Ovary (tissue), 9 donors: ENCODE measurements around the gene HSD17B7. TPM values are rescaled to one million over a fixed set of nuclear protein-coding genes. Genes with fewer than 3 reads are reported as not detected.
A peak's percentile ranks its signal among the peaks of the same experiment; 100 is the strongest.

ENCODE experiments used
- DNase-seq, 5 donors: peaks; one replicate each; pipeline ENCODE4 v3.0.0-alpha.2; 2019 to 2020
- H3K27ac ChIP-seq, 2 donors: fragments of 200-600 bp; one replicate each; pipeline versions ENCODE4 v1.5.1 to v1.8.0; 2019 to 2022
- H3K27me3 ChIP-seq: fragments of 200-600 bp; one replicate; pipeline ENCODE4 v1.8.0; 2022
- H3K36me3 ChIP-seq: fragments of 200-600 bp; sonication (generic); one replicate; pipeline ENCODE4 v1.5.1; 2019
- H3K4me1 ChIP-seq: one replicate; pipeline ENCODE4 v1.8.1; 2013; ENCODE audit warnings: mild to moderate bottlenecking, moderate library complexity; ENCODE audit not compliant: insufficient read depth
- H3K4me3 ChIP-seq: fragments of 200-600 bp; sonication (generic); one replicate; pipeline ENCODE4 v1.5.1; 2017
- H3K9me3 ChIP-seq, 2 donors: fragments of 200-600 bp in 1 of 2; sonication (generic) in 1 of 2; one replicate each; pipeline versions ENCODE4 v1.5.1 to v1.8.1; 2013 to 2019; ENCODE audit warnings: mild to moderate bottlenecking in 1 of 2, moderate library complexity in 1 of 2
- CTCF ChIP-seq, 3 donors: fragments of 450-650 bp in 2 of 3; fragments of 200-600 bp in 1 of 3; IDR thresholded peaks; one replicate each; pipeline versions ENCODE4 v1.5.1 to v1.8.0; 2016 to 2022; ENCODE audit warnings: antibody characterized with exemption in 3 of 3, mild to moderate bottlenecking in 1 of 3
- EP300 ChIP-seq: sonication (generic); formaldehyde crosslinking; IDR thresholded peaks from one replicate; pipeline ENCODE4 v1.6.1; 2017; ENCODE audit warnings: antibody characterized with exemption
- POLR2A ChIP-seq: fragments of 450-650 bp; IDR thresholded peaks from one replicate; pipeline ENCODE4 v1.6.1; 2017; ENCODE audit warnings: antibody characterized with exemption, mild to moderate bottlenecking, moderate library complexity
- WGBS, 3 donors: extraction: QIAGEN DNeasy Blood & Tissue Kit in 1 of 3; methylation state at CpG; one replicate each; pipeline versions ENCODE4 v1.1.5 to v1.1.7; 2013 to 2017; 5-methylcytosine and 5-hydroxymethylcytosine counted together
- intact Hi-C, 4 donors: fragments of 100-400 bp; cut with DNase I; formaldehyde crosslinking; loops; one replicate each; pipeline versions ENCODE4 v1.11.0 to v1.15.1; 2022 to 2023
- polyA plus RNA-seq, 2 donors: library from polyadenylated mRNA; stranded (reverse); fragments of 200-250 nt in 1 of 2; fragments of 350-450 nt in 1 of 2; fragmentation: Illumina TruSeq in 1 of 2; extraction: RNeasy Lipid Tissue Mini Kit (QIAGEN cat#74804) in 1 of 2; gene quantifications; one replicate each; pipeline ENCODE4 v1.2.3, GENCODE V29; 2013 to 2014
- total RNA-seq, 7 donors: library from RNA; depleted of rRNA in 2 of 7; stranded (reverse); fragments of >200 nt in 2 of 7; fragmentation: NEBNext Ultra II Directional in 3 of 7; extraction: Animal tissue kit (Norgen Biotek cat#: 25700) in 3 of 7; gene quantifications; one replicate each; pipeline versions ENCODE4 v1.1.0 to v1.2.4, GENCODE V29; 2016 to 2023
- donor health status: DM: no; HTN: no; CAD: no; lungs with moderate emphysema.
- donor health status: DM: no; HTN: no; CAD: no.
- donor health status: Bipolar disorder and iron deficiency.
- donor health status: DM: yes; HTN: yes; CAD: no.
- donor health status: DM: no; HTN: no; CAD: no.
- donor health status: DM: yes; HTN: yes; CAD: no.

Gene HSD17B7
- total and polyA plus RNA-seq, 9 donors = 9.0 to 32.0 (median 12.8) TPM

- no peak overlapping the region for H3K4me3 ChIP-seq
- H3K9me3 ChIP-seq = no peaks in the 10 kb centered on the region
- no peaks in the 10 kb centered on the region for H3K36me3 ChIP-seq
- H3K4me1 ChIP-seq = no peaks in the 10 kb centered on the region
- intact Hi-C loops = loop anchor here in 1 of 4 donors (5.0 kb wide), 1 partner anchor 471 kb away; no protein-coding TSS in a partner anchor
- H3K27ac ChIP-seq = no peak overlapping the region
- 86 to 93% (median 92%) methylated on average over 16 of the region's 16 CpGs for WGBS, 3 donors
- TF ChIP-seq CTCF (IDR thresholded peaks at IDR 0.05) = no peak
- no peak for TF ChIP-seq POLR2A
- no peak for TF ChIP-seq EP300
- DNase-seq = no peak
- no peaks in the 10 kb centered on the region for H3K27me3 ChIP-seq
Observed at GRCh38 chr1:162846256-162847212, 56.0 kb downstream of the HSD17B7 start.

GRCh38 chr1:162847839-162848453 lies 57.4 kb downstream of the HSD17B7 start:
- DNase-seq = peak; percentile 70 to 85 (median 82)
- Histone ChIP-seq H3K36me3 (no peaks in the 10 kb centered on the region), H3K27me3 (no peaks in the 10 kb centered on the region), H3K9me3 (no peaks in the 10 kb centered on the region), H3K4me3 (no peak overlapping the region), H3K4me1 (no peaks in the 10 kb centered on the region), H3K27ac (no peak overlapping the region)
- intact Hi-C loops = loop anchor here in 1 of 4 donors (5.0 kb wide), 1 partner anchor 469 kb away; no protein-coding TSS in a partner anchor
- 9 to 12% (median 11%) methylated on average over 3 of the region's 3 CpGs for WGBS, 3 donors
- TF ChIP-seq CTCF (IDR thresholded peaks at IDR 0.05) (peak; percentile 60 to 86 (median 73)), POLR2A (no peak), EP300 (no peak)

- no peak for DNase-seq
- Histone ChIP-seq H3K36me3 (no peaks in the 10 kb centered on the region), H3K9me3 (no peaks in the 10 kb centered on the region), H3K4me3 (no peak overlapping the region), H3K27me3 (no peaks in the 10 kb centered on the region), H3K4me1 (no peaks in the 10 kb centered on the region), H3K27ac (no peak overlapping the region)
- intact Hi-C loops = loop anchor here in 2 of 4 donors (5.0 to 10.0 kb wide), 3 partner anchors 328 to 468 kb away; no protein-coding TSS in a partner anchor
- WGBS, 3 donors = 49 to 64% (median 51%) methylated on average over 2 of the region's 2 CpGs
- TF ChIP-seq CTCF (IDR thresholded peaks at IDR 0.05) = no peak
- no peak for TF ChIP-seq EP300
- no peak for TF ChIP-seq POLR2A
Observed at GRCh38 chr1:162849711-162850110, 59.2 kb downstream of the HSD17B7 start.

- no peak for DNase-seq
- 89 to 100% (median 93%) methylated on average over 1 of the region's 1 CpG for WGBS, 3 donors
- H3K27ac ChIP-seq = no peak overlapping the region
- intact Hi-C loops = loop anchor here in 2 of 4 donors (5.0 to 10.0 kb wide), 2 partner anchors 326 to 463 kb away; no protein-coding TSS in a partner anchor
- no peaks in the 10 kb centered on the region for H3K27me3 ChIP-seq
- no peaks in the 10 kb centered on the region for H3K4me1 ChIP-seq
- TF ChIP-seq CTCF (IDR thresholded peaks at IDR 0.05) = no peak
- TF ChIP-seq EP300 = no peak
- no peak for TF ChIP-seq POLR2A
- H3K9me3 ChIP-seq = no peaks in the 10 kb centered on the region
- no peak overlapping the region for H3K4me3 ChIP-seq
- H3K36me3 ChIP-seq = no peaks in the 10 kb centered on the region
Observed at GRCh38 chr1:162851341-162851740, 60.8 kb downstream of the HSD17B7 start.
